Astrocyte (in vitro differentiated cells and primary cell): ENCODE data around the gene DOLPP1. TPM values are rescaled to one million over a fixed set of nuclear protein-coding genes. Genes with fewer than 3 reads are reported as not detected.

Experiments used
- DNase-seq: peaks from one replicate; pipeline ENCODE4 v3.0.0-alpha.2; 2010; ENCODE audit warnings: low read depth
- FAIRE-seq: peaks from 2 replicates; lab custom pipeline; 2011; peaks lifted over from hg19 to GRCh38; lab: Jason Lieb, UNC
- H2AFZ ChIP-seq: 2 replicates; pipeline ENCODE4 v1.6.0; 2012; ENCODE audit warnings: low read depth, low read length, inconsistent platforms
- H3K27ac ChIP-seq: 2 replicates; pipeline ENCODE4 v1.5.1; 2011; ENCODE audit warnings: low read depth, low read length, inconsistent platforms
- H3K27me3 ChIP-seq: 2 replicates; pipeline ENCODE4 v1.6.0; 2011; ENCODE audit warnings: low read length, inconsistent platforms; ENCODE audit not compliant: insufficient read depth
- H3K36me3 ChIP-seq: 2 replicates; pipeline ENCODE4 v1.5.1; 2011; ENCODE audit warnings: low read length, inconsistent platforms; ENCODE audit not compliant: insufficient read depth
- H3K4me1 ChIP-seq: 2 replicates; pipeline ENCODE4 v1.5.1; 2011; ENCODE audit warnings: low read length, inconsistent platforms; ENCODE audit not compliant: insufficient read depth
- H3K4me2 ChIP-seq: 2 replicates; pipeline ENCODE4 v1.6.0; 2012; ENCODE audit warnings: low read length, inconsistent platforms
- H3K4me3 ChIP-seq: 2 replicates; pipeline ENCODE4 v1.5.1; 2011; ENCODE audit warnings: low read depth, mild to moderate bottlenecking, low read length, inconsistent platforms; ENCODE audit not compliant: insufficient read depth
- H3K79me2 ChIP-seq: 2 replicates; pipeline ENCODE4 v1.6.0; 2012; ENCODE audit warnings: mild to moderate bottlenecking, low read length, inconsistent platforms; ENCODE audit not compliant: insufficient read depth
- H3K9ac ChIP-seq: 2 replicates; pipeline ENCODE4 v1.6.0; 2012; ENCODE audit warnings: mild to moderate bottlenecking, low read length, inconsistent platforms
- H3K9me3 ChIP-seq: 2 replicates; pipeline ENCODE4 v1.5.1; 2012; ENCODE audit warnings: low read depth, mild to moderate bottlenecking, low read length, inconsistent platforms; ENCODE audit not compliant: insufficient read depth
- H4K20me1 ChIP-seq: 2 replicates; pipeline ENCODE4 v1.6.0; 2012; ENCODE audit warnings: low read length, inconsistent platforms; ENCODE audit not compliant: insufficient read depth
- H3K27ac Mint-ChIP-seq: one replicate; pipeline ENCODE4 v1.8.0; 2021; ENCODE audit warnings: mild to moderate bottlenecking, mixed read lengths; ENCODE audit not compliant: unreplicated experiment
- H3K27me3 Mint-ChIP-seq: one replicate; pipeline ENCODE4 v1.8.0; 2021; ENCODE audit warnings: low read depth, mixed read lengths; ENCODE audit not compliant: unreplicated experiment
- H3K36me3 Mint-ChIP-seq: one replicate; pipeline ENCODE4 v1.8.0; 2021; ENCODE audit warnings: low read depth, mixed read lengths; ENCODE audit not compliant: unreplicated experiment
- H3K4me1 Mint-ChIP-seq: one replicate; pipeline ENCODE4 v1.8.0; 2021; ENCODE audit warnings: low read depth, mixed read lengths; ENCODE audit not compliant: unreplicated experiment
- H3K4me3 Mint-ChIP-seq: one replicate; pipeline ENCODE4 v1.8.0; 2021; ENCODE audit warnings: mild to moderate bottlenecking, moderate library complexity, mixed read lengths; ENCODE audit not compliant: unreplicated experiment
- H3K9me3 Mint-ChIP-seq: one replicate; pipeline ENCODE4 v1.8.0; 2021; ENCODE audit warnings: mild to moderate bottlenecking, mixed read lengths; ENCODE audit not compliant: unreplicated experiment
- EZH2 ChIP-seq: IDR thresholded peaks from 2 replicates; pipeline ENCODE4 v1.6.1; 2012; ENCODE audit warnings: mild to moderate bottlenecking, low read length, inconsistent platforms; ENCODE audit not compliant: insufficient read depth
- total RNA-seq: library from RNA; stranded (reverse); gene quantifications from 2 replicates; pipeline ENCODE4 v1.2.1, GENCODE V29; 2021
- TF ChIP-seq, protein P1 (sequence below): IDR thresholded peaks from 2 replicates; pipeline ENCODE4 v1.5.1; 2011; ENCODE audit warnings: low read depth, mild to moderate bottlenecking, inconsistent platforms, low read length, moderate library complexity; ENCODE audit not compliant: insufficient read depth

Gene DOLPP1
- total RNA-seq, 1 donor from 2014 or later: 17.9 TPM

DNA sequence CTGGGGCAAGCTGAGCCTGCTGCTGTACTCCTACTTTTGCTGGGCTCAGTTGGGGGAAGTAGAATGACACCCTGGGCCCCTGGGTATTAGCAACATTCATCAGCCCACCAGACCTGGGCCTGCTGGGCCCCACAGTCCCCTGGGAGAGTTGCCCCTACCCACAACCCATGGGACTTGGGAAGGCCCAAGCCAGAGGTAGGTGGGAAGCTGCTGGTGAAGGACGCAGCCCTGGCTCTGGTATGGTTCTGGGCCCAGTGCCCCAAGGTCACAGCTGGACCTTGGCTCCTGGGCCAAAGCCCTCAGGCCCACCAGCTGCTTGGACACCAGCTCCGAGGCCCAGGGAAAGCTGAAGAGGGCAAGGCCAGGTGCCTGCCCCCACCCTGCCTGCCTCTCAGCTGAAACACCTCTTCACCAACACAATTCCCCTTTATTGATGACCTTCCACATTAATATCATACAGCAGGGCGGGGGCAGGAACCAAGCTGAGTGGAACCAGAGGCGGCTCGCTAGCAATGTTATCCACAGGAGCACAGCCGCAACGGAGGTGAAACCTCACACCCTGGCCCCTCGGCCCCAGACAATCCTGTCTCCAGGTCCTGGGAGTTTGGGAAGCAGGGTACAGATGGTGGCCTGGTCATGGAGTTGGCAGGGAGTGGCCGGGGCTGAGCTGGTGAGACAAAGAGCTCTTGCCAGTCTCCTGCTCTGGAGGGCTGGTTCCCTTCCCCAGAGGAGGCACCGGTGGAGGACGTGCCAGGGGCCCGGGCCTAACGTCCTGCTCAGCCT is 13.7 kb downstream of the DOLPP1 start:
- no peaks in the 10 kb centered on the region for H3K9me3 ChIP-seq
- no peak overlapping the region for H3K4me3 ChIP-seq
- Mint-ChIP-seq H3K9me3 (no peaks in the 10 kb centered on the region), H3K4me1 (no peaks in the 10 kb centered on the region), H3K27ac (peak overlapping the region; percentile 26), H3K36me3 (peaks cover 18% of the 10 kb centered on the region), H3K4me3 (no peak overlapping the region), H3K27me3 (no peaks in the 10 kb centered on the region)
- no peak overlapping the region for H3K4me2 ChIP-seq
- H3K4me1 ChIP-seq: no peaks in the 10 kb centered on the region
- no peak for TF ChIP-seq EZH2
- TF ChIP-seq, protein P1, sequence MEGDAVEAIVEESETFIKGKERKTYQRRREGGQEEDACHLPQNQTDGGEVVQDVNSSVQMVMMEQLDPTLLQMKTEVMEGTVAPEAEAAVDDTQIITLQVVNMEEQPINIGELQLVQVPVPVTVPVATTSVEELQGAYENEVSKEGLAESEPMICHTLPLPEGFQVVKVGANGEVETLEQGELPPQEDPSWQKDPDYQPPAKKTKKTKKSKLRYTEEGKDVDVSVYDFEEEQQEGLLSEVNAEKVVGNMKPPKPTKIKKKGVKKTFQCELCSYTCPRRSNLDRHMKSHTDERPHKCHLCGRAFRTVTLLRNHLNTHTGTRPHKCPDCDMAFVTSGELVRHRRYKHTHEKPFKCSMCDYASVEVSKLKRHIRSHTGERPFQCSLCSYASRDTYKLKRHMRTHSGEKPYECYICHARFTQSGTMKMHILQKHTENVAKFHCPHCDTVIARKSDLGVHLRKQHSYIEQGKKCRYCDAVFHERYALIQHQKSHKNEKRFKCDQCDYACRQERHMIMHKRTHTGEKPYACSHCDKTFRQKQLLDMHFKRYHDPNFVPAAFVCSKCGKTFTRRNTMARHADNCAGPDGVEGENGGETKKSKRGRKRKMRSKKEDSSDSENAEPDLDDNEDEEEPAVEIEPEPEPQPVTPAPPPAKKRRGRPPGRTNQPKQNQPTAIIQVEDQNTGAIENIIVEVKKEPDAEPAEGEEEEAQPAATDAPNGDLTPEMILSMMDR: no peak
- H3K27ac ChIP-seq: no peak overlapping the region
- H3K36me3 ChIP-seq: no peaks in the 10 kb centered on the region
- FAIRE-seq: no peak
- no peaks in the 10 kb centered on the region for H4K20me1 ChIP-seq
- no peaks in the 10 kb centered on the region for H3K27me3 ChIP-seq
- no peak overlapping the region for H2AFZ ChIP-seq
- H3K79me2 ChIP-seq: no peaks in the 10 kb centered on the region
- no peak for DNase-seq
- H3K9ac ChIP-seq: no peak overlapping the region

DNA sequence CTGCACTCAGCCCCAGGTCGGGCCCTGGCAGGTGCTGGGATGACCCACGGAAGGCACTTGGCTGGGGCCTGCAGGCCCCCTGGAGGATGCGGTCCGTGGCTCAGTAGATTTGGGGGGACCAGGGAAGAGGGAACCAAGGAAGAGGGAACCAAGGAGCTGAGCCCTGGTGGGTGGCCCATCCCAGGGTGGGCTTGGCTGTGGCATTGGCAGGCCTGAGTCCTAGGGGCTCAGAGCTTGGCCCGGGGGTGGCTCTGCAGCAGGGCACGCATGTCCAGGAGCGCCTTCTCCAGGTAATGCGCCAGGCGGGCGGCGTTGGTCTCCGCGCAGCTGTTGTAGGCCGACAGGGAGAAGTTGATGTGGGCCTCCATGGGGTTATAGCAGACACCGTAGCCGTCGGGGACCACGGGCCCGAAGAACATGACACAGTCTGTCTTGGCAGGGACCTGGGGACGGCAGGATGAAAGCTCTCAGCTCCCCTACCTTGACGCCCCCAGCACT is 14.3 kb downstream of the DOLPP1 start:
- Histone ChIP-seq H3K27me3 (no peaks in the 10 kb centered on the region), H3K4me1 (no peaks in the 10 kb centered on the region), H3K4me2 (no peak overlapping the region), H3K27ac (no peak overlapping the region), H3K36me3 (no peaks in the 10 kb centered on the region), H3K4me3 (no peak overlapping the region), H2AFZ (no peak overlapping the region), H3K9ac (no peak overlapping the region), H3K9me3 (no peaks in the 10 kb centered on the region), H3K79me2 (no peaks in the 10 kb centered on the region), H4K20me1 (no peaks in the 10 kb centered on the region)
- no peak for DNase-seq
- Mint-ChIP-seq H3K4me1 (no peaks in the 10 kb centered on the region), H3K27ac (peak overlapping the region; percentile 26), H3K9me3 (no peaks in the 10 kb centered on the region), H3K27me3 (no peaks in the 10 kb centered on the region), H3K36me3 (peaks cover 15% of the 10 kb centered on the region), H3K4me3 (no peak overlapping the region)
- no peak for TF ChIP-seq EZH2
- TF ChIP-seq, protein P1: no peak
- FAIRE-seq: no peak

DNA sequence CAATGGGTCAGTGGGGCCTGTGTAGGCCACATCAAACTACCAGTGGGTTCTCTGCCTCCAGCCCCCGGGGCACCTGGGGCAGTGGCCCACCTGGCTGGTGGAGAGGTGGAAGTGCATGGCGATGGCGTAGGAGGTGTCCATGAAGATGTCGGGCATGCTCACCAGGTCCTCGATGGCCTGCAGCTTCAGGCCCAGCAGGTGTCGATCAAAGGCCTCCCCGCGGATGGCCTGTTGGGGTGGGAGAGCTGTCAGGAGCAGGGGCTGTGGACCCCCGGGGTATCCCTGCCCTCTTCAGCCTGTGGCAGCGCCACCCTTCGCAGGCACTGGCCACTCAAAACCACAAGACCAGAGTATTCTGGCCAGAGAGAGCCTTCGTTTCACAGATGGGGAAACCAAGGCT is 15.0 kb downstream of the DOLPP1 start:
- H3K27ac Mint-ChIP-seq: no peak overlapping the region
- H3K9me3 ChIP-seq: no peaks in the 10 kb centered on the region
- H2AFZ ChIP-seq: no peak overlapping the region
- H3K36me3 Mint-ChIP-seq: peaks cover 15% of the 10 kb centered on the region
- H3K4me1 Mint-ChIP-seq: no peaks in the 10 kb centered on the region
- H3K27ac ChIP-seq: no peak overlapping the region
- no peaks in the 10 kb centered on the region for H4K20me1 ChIP-seq
- H3K36me3 ChIP-seq: no peaks in the 10 kb centered on the region
- no peaks in the 10 kb centered on the region for H3K9me3 Mint-ChIP-seq
- FAIRE-seq (no peak), DNase-seq (no peak)
- H3K27me3 ChIP-seq: no peaks in the 10 kb centered on the region
- TF ChIP-seq, protein P1: no peak
- TF ChIP-seq EZH2: no peak
- no peak overlapping the region for H3K4me3 ChIP-seq
- no peaks in the 10 kb centered on the region for H3K79me2 ChIP-seq
- no peaks in the 10 kb centered on the region for H3K27me3 Mint-ChIP-seq
- no peak overlapping the region for H3K4me2 ChIP-seq
- H3K9ac ChIP-seq: no peak overlapping the region
- H3K4me1 ChIP-seq: no peaks in the 10 kb centered on the region
- H3K4me3 Mint-ChIP-seq: no peak overlapping the region
